B cell (primary cell): ENCODE data around the gene WWC1.

ENCODE experiments used
- CTCF ChIP-seq: fragments of 200-600 bp; IDR thresholded peaks from one replicate; pipeline ENCODE4 v1.8.0; 2022; ENCODE audit warnings: antibody characterized with exemption, mild to moderate bottlenecking
- EZH2 ChIP-seq: IDR thresholded peaks from 2 replicates; pipeline ENCODE4 v1.6.1; 2012; ENCODE audit warnings: borderline replicate concordance, low read depth, mild to moderate bottlenecking, moderate library complexity, low read length; ENCODE audit not compliant: insufficient read depth, poor library complexity, severe bottlenecking

GRCh38 chr5:168427224-168427623, 135.8 kb downstream of the WWC1 start:
- no peak for TF ChIP-seq CTCF
- TF ChIP-seq EZH2 = no peak
